ENCODE measurements around the gene TSHB.
A peak's percentile ranks its signal among the peaks of the same experiment; 100 is the strongest.

TSHB gene

GRCh38 chr1:115073298-115074087 is 43.9 kb downstream of the TSHB start:
- Histone ChIP-seq H3K4me3 (replicated peaks; ENCODE audit: insufficient read depth, low read length) (no peak overlapping the region), H3K27me3 (ENCODE audit: insufficient read depth, poor library complexity, severe bottlenecking) (no peaks in the 10 kb centered on the region), H3K27ac (replicated peaks) (no peak overlapping the region)
- TF ChIP-seq POLR2AphosphoS5 (IDR thresholded peaks at IDR 0.05; ENCODE audit: low read depth) (no peak), GABPA (IDR thresholded peaks at IDR 0.05; ENCODE audit: low read depth) (no peak), SPI1 (IDR thresholded peaks at IDR 0.05; ENCODE audit: borderline replicate concordance, low read depth) (no peak), REST (IDR thresholded peaks at IDR 0.05; ENCODE audit: insufficient replicate concordance, low read depth) (no peak), CTCF (IDR thresholded peaks at IDR 0.05; ENCODE audit: insufficient read depth, low read length) (no peak)
- DNase-seq (ENCODE audit: low read depth in 1 of 2, low spot score in 1 of 2), result no peak

- Histone ChIP-seq H3K27me3 (ENCODE audit: insufficient read depth, poor library complexity, severe bottlenecking) (no peaks in the 10 kb centered on the region), H3K27ac (replicated peaks) (no peak overlapping the region), H3K4me3 (replicated peaks; ENCODE audit: insufficient read depth, low read length) (no peak overlapping the region)
- no peak for TF ChIP-seq POLR2AphosphoS5 (IDR thresholded peaks at IDR 0.05; ENCODE audit: low read depth)
- TF ChIP-seq SPI1 (IDR thresholded peaks at IDR 0.05; ENCODE audit: borderline replicate concordance, low read depth), result no peak
- no peak for TF ChIP-seq REST (IDR thresholded peaks at IDR 0.05; ENCODE audit: insufficient replicate concordance, low read depth)
- no peak for TF ChIP-seq CTCF (IDR thresholded peaks at IDR 0.05; ENCODE audit: insufficient read depth, low read length)
- TF ChIP-seq GABPA (IDR thresholded peaks at IDR 0.05; ENCODE audit: low read depth), result no peak
- peak in 1 of 2 experiments; percentile 42 for DNase-seq (ENCODE audit: low read depth in 1 of 2, low spot score in 1 of 2)
These were observed 45.4 kb downstream of the TSHB start for GRCh38 chr1:115074839-115075534.

GRCh38 chr1:115076384-115076915 is 46.8 kb downstream of the TSHB start:
- no peak for DNase-seq (ENCODE audit: low read depth in 1 of 2, low spot score in 1 of 2)
- Histone ChIP-seq H3K4me3 (replicated peaks; ENCODE audit: insufficient read depth, low read length) (no peak overlapping the region), H3K27ac (replicated peaks) (no peak overlapping the region), H3K27me3 (ENCODE audit: insufficient read depth, poor library complexity, severe bottlenecking) (no peaks in the 10 kb centered on the region)
- TF ChIP-seq SPI1 (IDR thresholded peaks at IDR 0.05; ENCODE audit: borderline replicate concordance, low read depth) (no peak), REST (IDR thresholded peaks at IDR 0.05; ENCODE audit: insufficient replicate concordance, low read depth) (no peak), CTCF (IDR thresholded peaks at IDR 0.05; ENCODE audit: insufficient read depth, low read length) (no peak)
